SW480 (cell line): ENCODE measurements around the gene HPDL.

Source experiments
- DNase-seq: peaks from one replicate; pipeline ENCODE4 v3.0.0-alpha.2; 2016; ENCODE audit warnings: low spot score

The HPDL gene

DNA sequence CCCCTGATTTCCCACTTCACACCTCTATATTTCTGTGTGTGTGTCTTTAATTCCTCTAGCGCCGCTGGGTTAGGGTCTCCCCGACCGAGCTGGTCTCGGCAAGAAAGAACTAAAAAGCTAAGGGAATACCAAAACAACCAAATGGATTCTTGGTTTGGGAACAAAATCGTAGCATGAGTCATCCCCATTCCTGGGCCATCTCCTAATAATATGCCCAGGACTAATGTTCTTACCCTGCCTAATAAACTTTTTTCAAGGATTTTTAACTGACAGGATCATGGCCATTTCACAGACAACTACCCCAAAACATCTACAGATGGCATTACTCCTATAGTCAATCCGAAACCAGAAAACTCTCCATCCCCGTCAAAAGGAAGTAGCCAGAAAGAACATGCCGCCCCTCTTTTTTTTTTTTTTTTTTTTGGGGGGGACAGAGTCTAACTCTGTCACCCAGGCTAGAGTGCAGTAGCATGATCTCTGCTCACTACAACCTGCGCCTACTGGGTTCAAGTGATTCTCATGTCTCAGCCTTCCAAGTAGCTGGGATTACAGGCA lies 4.1 kb upstream of the HPDL start:
- no peak for DNase-seq

DNA sequence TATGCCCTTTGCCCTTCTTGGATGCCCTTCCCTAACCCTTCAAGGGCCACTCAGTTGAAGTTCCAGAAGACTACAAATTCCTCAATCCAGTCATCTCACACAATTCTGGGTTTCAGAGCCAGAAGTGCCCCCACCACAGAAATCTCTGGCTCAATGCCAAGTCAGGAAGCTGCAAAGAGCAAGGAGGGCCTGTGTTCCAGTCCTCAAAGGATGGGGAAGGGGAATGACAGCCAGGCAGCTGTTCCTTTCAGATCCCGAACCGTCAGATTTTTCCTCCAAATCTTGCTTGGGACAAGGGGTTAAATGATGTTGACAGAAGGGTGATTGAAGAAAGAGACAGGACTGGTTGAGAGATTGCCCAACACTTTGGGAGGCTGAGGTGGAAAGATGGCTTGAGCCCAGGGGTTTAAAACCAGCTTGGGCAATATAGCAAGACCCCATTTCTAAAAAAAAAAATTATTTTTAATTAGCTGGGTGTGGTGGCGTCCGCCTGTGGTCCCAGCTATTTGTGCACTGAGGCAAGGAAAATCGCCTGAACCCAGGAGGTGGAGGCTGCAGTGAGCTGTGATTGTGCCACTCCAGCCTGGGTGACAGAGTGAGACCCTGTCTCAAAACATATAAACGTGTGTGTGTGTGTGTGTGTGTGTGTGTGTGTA lies 716 bp upstream of the HPDL start:
- DNase-seq: no peak

DNA sequence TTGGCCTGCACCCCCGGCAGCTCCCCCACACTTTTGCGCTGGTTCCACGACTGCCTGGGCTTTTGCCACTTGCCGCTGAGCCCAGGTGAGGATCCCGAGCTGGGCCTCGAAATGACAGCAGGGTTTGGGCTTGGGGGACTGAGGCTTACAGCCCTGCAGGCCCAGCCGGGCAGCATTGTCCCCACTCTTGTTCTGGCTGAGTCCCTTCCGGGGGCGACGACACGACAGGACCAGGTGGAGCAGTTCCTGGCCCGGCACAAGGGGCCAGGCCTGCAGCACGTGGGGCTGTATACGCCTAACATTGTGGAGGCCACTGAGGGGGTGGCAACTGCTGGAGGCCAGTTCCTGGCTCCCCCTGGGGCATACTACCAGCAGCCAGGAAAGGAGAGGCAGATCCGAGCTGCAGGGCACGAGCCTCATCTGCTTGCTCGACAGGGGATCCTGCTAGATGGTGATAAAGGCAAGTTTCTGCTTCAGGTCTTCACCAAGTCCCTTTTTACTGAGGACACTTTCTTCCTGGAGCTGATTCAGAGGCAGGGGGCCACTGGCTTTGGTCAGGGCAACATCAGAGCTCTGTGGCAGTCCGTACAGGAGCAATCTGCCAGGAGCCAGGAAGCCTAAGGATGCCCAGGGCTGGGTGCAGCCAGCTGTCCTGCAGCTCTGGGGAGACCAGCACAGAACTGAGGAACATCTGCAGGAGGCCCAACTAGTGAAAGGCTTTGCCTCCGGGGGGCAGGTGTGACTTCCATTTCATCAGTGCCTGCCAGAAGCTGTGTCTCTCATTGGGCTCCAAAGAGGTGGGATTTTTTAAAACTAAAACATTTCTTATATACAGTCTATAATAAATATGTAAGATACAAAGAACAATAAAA lies 1.2 kb downstream of the HPDL start:
- peak; percentile 33 for DNase-seq

DNA sequence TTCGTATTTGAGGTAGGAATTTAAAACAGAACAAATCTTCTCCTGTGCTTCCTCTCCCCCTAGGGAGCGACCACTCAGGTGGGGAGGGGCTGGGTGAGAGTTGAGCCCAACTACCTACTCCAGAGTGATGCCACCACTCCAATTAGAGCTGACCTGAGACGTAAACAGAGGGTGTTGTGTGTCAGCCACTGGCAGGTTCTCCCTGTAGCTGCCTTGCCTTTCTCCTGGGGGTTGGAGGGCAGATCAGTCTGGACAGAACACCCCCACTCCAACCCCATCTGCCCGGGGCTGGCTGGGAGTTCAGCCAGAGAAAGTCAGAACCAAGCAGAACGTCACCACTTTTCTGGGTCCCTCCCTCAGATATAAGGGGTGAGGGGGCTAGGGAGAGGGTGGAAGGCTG lies 2.0 kb downstream of the HPDL start:
- DNase-seq: no peak

DNA sequence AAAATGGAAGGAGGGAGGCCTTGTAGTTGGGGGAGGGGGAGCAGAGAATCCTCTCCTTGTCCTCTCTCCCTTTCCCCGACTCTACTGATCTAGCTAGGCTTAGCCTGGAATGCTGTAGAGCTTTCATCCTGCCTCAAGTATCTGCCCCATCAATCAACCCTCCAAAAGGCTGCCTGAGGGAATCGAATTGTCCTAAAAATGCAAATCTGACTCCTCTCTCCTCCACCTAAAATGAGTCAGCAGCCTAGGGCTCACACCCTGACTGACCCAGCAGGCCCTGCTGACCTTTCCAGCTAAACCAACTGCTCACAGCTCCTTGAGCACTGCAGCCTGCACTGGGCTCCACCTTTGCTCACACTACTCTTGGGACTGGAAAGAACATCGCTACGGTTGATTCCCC lies 2.8 kb downstream of the HPDL start:
- no peak for DNase-seq

DNA sequence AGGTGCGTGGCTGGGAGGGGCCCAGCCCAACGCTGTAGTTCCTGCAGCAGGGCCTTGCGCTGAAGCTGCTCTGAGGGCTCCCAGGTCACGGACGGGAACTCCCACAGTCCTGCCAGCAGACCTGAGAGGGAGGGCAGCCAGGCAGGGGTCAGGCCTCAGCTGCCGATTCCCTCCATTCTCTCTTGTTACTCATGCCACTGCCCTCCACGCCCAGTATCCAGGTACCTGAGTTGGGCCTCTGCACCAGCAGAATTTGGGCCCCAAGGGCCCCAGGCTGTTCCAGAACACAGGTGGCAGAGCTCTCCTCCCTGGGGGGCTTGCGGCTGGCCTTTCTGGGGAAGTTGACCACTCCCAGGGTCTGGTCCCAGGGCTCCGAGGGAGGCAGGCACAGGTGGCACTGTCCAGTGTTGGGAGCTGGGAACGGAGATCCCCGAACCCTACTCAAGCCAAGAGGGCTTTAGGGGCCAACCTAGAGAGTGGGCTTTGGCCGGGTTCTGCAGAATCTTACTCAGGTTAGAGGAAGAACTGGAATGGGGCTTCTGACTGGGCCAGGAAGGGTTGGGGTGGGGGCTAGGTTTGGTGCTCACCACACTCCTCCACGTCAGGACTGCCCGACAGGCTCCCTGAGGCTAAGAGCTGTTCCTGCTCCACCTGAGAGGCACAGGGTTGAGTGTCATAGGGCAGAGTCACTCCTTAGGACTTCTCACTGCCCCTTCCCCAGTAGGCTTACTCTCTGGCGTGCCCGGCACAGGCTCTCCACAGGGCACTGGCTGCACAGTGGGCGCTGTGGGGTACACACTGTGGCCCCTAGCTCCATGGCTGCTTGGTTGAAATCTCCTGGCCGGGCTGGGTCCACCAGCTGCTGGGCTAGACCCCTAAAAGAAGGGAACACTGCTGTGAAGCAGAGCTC lies 5.0 kb downstream of the HPDL start:
- no peak for DNase-seq

DNA sequence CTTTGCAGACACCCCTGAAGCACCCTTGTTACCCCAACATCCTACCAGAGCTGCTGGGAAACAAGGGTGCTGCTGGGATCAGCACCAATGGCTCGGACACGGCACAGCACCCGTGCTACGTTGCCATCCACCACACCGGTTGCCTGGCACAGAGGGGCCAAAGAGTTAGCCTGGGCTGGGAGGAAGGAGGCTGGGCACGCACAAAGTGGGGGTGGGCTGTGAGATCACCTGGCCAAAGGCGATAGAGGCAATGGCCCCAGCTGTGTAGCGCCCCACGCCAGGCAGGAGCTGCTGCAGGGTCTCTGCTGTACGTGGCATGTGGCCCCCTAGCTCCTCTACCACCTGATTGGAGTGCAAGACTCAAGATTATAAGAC lies 5.6 kb downstream of the HPDL start:
- DNase-seq: no peak

DNA sequence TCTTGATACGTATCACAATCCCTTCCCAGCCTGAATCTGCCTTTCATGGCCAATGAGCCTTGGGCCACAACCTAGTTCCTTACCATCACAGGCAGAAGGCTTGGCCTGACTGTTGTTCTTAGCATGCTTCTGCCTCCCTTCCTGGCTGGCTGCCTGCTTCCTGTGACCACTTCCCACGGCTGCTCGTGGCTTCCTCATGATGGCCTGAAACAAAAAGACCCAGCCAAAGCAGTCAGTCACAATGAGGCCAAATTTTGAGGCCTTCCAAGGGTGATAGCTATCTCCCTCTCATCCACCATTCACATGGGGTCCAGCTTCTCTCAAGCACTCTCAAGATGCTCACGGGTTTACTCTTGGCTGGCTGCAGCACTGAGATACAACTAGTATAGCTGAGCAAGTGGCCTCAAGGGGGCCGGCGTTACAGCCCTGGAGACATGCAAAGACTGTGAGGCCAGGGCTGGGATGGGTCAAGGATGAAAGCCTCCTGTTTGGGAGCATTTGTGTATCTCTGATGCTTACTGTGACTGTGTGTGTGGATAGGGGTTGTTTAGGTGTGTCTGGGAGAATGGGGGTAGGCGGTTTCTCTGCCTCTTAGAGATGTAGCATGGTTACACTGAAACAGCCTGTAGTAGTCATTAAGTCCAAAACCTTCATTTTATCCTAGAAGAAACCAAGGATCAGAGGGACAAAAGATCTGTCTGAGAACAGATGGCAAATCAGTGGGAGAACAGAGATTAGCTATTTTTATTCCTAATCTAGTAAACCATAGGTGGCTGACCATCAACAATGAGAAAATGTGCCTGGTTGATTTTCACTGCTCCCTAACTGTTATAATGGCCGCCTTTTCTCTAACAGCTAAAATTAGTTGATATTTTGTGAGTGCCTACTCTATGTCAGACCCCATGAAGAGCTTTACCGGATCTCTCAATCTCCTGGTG lies 7.9 kb downstream of the HPDL start:
- no peak for DNase-seq

DNA sequence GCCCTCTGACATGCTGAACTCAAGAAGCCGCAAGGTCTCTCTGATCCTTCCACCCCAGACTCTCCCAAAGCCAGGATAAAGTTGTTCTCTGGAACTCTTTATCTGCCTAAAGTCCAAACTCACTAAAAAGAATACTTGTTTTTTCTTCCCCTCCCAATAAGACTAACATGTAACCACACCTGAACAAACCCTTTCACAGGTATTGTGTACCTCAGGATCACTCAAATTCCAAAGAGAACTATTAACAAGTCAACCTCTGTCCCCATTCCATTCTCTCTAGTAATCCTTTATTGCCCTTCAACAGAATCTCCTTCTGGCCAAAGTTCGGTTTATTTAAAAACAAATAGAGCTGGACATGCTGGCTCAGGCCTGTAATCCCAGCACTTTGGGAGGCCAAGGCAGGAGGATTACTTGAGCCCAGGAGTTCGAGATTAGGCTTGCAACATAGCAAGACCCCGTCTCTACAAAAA lies 9.2 kb downstream of the HPDL start:
- DNase-seq: peak; percentile 73

DNA sequence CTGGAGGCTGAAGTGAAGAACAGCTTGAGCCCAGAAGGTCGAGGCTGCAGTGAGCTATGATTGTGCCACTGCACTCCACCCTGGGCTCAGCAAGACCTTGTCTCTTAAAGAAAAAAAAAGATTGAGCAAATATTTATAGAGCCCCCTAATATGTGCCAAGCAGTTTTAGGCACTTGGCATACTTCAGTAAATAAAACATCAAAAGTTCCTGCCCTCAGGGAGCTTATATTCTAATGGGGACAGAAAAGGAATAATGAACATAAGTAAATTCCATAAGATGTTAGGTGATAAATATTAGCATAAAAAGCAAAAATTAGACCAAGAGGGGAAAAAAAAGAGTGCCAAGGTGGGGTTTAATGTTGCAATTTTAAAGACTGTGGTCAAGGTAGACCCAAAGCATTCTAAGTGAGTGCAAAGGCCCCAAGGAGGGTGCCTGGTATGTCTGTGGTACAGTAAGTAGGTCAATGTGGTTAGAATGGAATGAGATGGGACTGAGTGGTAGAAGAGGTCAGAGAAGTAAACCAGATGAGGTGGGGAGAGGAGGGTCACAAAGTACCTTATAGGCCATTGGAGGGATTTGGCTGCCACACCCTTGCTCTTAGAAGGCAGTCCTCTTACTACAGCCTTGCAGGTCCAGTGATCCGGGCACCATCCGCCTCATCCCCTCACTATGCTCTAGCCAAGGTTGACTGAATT lies 11.1 kb downstream of the HPDL start:
- peak; percentile 41 for DNase-seq

DNA sequence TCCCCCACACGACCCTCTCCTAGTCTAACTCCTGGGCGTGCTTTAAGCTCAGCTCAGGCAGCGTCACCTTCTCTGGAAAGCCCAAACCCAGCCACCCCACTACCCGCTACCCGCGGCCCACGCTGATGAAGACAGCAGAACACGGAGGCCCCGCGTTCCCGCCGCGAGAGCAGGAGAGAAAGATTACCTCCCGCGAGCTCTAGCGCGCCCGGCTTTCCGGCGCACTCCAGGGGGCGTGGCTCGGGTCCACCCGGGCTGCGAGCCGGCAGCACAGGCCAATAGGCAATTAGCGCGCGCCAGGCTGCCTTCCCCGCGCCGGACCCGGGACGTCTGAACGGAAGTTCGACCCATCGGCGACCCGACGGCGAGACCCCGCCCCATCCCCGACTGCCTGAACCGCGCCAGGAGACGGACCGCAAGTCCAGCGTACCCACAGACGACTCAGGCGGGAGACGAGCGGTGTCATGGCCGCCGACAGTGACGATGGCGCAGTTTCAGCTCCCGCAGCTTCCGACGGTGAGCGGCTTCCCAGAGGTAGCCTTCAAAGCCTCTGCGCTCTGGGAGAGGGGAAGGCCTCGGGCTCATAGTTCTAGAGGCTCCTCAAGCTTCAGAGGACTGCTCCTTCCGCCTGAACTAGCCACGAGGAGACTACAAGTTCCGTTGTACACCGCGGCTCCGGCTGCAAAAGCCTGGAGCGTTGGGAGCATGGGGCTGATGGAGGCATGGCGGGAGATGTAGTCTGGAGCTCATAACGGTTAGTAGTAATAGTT lies 13.3 kb downstream of the HPDL start, which contains the start of the genes MUTYH and TOE1:
Gene MUTYH, minus strand, starts transcription at position 652 of the 770 bp plus-strand sequence. CDS start 5,935 bp downstream, outside the sequence.
Gene TOE1, plus strand, starts transcription at position 382 of the 770 bp plus-strand sequence. Its CDS starts 83 bp downstream, at position 465.
- peak; percentile 88 for DNase-seq

DNA sequence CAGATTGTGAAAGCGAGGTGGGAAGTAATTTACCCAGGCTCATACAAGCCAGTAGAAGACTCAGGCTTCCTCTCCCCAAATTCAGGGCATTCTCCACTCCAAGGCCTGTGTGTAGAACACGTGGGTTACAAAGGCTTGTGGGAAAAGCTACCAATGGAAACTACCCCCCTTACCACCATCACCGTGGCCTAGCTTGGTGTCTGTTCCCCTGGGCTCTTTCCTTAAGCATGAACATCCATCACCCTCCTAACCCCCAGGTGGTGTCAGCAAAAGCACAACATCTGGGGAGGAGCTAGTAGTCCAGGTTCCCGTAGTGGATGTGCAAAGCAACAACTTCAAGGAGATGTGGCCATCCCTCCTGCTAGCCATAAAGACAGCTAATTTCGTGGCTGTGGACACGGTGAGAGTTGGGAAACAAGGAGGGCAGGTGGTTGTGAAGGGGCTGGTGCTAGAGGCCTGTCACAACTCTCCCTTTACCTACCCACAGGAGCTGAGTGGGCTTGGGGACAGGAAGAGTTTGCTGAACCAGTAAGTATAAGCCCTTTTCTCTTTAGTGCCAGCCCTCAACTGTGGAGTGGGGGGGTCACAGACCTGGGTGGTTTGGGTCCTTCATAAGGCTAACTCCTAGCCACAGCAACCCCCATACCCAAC lies 14.2 kb downstream of the HPDL start:
- DNase-seq: no peak

DNA sequence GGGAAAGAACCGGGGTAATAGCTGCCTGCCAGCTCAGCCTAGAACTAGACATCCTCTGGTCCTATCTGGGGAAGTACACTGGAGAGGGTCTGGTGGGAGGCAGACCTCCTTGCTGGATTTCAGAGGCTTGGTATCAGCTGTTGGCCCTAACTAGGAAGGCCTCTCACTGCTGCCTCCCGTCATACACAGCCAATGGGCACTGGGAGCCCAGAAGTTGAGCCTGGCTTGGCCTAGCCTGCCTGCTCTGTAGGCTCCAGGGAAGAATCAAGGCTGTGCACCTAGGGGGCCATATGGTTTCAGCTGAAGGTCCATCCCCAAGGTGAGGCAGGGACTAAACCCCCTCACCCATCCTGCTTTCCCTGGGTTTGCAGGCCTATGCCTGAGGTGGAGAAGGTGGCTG lies 17.8 kb downstream of the HPDL start:
- DNase-seq: no peak

DNA sequence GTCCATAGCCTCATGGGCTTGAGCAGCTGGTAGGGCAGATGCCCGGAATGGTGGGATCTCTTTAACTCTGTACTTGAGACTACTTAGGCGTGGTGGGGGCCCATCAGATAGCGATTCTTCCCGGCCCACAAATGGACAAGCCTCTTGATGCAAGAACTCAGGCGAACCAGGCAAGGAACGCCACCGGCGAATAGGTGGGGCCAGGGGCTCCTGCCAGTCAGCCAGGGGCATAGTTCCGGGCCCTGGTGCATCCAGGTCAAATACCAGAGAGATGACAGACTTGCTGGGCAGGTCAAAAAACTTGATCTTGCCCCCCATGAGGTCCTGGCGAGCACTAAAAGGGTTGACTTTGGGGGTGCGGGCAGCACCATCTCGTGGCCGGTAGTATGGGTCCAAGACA lies 18.3 kb downstream of the HPDL start:
- DNase-seq: no peak

DNA sequence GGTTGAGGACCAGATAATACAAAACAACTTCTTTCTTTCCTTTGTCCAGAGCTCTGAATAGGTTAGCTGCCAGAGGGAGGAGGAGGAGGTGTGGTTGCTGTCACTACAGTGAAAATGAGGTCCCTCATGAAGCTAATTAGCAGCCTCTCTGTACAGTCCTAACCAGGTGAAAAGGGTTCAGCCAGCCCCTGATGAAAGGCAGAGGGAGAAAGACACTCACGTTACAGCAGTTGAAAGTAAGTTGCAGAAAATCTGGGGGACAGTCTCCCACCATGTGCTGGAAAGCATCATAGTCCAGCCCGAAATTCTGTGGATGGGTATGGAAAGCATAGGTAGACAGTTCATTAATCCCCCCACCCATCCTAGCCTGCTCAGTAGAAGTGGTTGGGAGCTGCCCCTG lies 19.8 kb downstream of the HPDL start:
- no peak for DNase-seq

DNA sequence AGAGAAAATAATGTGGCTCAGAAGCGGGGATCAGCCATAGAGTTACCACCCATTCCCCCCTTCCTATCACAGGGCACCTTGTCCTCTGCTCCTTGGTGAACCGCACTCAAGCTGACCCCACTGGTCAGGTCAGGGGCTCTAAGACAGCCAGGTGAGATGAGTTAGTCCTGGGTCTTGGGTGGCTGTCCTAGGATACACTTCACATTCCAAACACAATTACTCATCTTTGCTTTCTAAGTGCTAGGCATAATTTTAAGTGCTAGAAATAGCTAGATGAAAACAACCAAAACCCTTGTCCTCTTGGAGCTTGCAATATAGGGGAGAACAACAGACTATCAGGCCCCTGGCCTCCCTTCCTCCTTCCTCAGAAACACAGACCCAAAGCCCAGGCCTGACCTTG lies 21.3 kb downstream of the HPDL start:
- no peak for DNase-seq

DNA sequence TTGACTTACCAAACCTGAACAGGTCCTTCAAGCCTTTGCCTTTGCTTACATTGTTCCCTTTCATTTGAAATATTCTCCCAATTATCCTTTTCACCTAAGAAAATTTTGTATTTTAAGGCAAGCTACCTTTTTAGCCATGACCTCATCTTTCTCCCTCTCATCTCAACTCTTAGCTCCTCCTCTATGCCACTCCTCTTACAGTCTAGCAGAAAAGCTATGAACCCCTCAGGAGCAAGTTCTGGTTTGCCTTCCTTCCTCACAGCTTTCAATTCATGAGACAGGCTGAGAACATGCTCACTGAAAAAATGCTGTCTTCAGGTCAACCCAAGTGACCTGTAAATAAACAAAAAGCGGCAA lies 21.9 kb downstream of the HPDL start:
- DNase-seq: no peak

DNA sequence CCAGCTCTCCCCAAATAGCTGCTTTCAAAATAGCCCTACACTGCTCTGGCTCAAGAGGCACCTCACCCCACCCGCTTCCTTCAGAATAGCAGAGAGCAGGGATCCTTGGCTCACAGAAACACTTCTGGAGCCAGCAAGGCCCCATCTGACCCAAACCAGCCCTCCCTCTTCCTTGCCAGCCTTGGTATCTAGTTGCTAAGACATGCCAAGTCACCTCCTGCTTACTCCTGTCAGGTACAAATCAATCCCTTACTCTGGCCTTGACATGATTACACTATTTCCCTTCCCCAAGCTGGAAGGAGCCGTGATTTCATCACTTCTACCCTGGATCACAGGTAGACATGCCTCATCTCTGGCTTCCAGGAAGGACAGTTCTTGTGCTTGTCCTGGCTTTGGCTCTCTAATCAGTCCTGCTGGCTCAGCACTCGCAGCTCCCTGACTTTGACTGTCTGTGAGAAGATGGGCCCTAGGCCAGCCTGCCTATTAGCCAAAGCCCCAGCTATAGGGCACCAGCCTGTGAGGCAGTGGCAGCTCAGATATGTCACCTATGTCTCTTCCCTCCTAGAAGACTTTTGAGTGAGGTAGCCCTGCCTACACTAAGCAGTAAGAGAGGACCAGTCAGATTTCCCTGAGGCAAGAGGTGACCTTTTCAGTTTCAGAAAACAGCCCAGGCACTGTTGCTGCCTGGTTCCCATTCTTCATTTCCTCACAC lies 22.4 kb downstream of the HPDL start:
- no peak for DNase-seq
